Astrocyte of the cerebellum (primary cell): Measurements from ENCODE around the gene ORC3.

ENCODE experiments used
- DNase-seq: peaks from one replicate; pipeline ENCODE4 v3.0.0-alpha.2; 2011; ENCODE audit warnings: low read depth
- H3K4me3 ChIP-seq: 2 replicates; pipeline ENCODE4 v1.5.1; 2011; ENCODE audit warnings: mild to moderate bottlenecking, low read depth, low read length, moderate library complexity
- in situ Hi-C: cut with HindIII; loops from 2 replicates; pipeline ENCODE4 v1.10.0; 2017; ENCODE audit warnings: low sequenced_read_pairs
- TF ChIP-seq, protein P1 (sequence below): IDR thresholded peaks from 2 replicates; pipeline ENCODE4 v1.5.1; 2012; ENCODE audit warnings: low read length, low read depth, moderate library complexity, mild to moderate bottlenecking; ENCODE audit errors: missing control alignments

The ORC3 gene

DNA sequence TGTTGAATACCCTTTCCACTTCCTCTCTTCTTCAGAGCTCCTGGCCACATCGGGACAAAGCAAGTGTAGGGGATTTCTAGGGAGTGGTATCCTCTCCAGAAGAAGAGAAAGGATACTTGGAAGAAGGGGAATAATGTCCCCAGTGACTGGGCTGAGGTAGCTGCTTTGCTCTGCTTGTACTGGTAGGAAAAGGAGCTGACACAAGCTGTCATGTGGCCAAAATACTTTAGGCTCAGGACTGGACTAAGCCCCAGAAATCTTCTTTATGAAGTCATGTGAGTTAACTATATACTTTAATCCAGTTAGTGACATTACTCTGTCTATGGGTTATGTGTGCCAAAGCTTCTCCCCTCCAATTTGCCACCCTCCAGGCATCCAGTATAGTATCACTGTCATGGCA, 71.6 kb downstream of the ORC3 start:
- TF ChIP-seq, protein P1, sequence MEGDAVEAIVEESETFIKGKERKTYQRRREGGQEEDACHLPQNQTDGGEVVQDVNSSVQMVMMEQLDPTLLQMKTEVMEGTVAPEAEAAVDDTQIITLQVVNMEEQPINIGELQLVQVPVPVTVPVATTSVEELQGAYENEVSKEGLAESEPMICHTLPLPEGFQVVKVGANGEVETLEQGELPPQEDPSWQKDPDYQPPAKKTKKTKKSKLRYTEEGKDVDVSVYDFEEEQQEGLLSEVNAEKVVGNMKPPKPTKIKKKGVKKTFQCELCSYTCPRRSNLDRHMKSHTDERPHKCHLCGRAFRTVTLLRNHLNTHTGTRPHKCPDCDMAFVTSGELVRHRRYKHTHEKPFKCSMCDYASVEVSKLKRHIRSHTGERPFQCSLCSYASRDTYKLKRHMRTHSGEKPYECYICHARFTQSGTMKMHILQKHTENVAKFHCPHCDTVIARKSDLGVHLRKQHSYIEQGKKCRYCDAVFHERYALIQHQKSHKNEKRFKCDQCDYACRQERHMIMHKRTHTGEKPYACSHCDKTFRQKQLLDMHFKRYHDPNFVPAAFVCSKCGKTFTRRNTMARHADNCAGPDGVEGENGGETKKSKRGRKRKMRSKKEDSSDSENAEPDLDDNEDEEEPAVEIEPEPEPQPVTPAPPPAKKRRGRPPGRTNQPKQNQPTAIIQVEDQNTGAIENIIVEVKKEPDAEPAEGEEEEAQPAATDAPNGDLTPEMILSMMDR, result no peak
- in situ Hi-C loops, result loop anchor here (5.0 kb wide), 1 partner anchor 81 kb away; no protein-coding TSS in a partner anchor
- no peak for DNase-seq
- H3K4me3 ChIP-seq, result no peak overlapping the region

DNA sequence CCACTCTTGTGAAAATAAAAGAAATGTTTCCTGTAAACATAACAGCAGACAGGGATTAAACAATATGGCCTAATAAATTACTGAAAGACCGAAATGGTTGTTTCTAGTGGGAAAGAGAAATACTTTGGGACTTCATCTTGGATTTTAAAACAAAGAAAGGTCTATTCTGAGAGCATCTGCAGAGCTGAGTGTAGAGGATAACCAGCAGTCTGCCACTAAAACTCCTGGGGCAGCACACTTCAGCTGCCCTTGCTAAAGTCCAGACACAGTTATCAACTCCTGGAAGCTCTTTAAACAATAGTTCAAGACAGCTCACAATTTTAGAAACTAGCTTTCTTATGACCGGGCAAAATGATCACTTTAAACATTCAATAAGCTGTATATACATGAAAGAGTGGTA, 73.5 kb downstream of the ORC3 start:
- TF ChIP-seq, protein P1, result no peak

DNA sequence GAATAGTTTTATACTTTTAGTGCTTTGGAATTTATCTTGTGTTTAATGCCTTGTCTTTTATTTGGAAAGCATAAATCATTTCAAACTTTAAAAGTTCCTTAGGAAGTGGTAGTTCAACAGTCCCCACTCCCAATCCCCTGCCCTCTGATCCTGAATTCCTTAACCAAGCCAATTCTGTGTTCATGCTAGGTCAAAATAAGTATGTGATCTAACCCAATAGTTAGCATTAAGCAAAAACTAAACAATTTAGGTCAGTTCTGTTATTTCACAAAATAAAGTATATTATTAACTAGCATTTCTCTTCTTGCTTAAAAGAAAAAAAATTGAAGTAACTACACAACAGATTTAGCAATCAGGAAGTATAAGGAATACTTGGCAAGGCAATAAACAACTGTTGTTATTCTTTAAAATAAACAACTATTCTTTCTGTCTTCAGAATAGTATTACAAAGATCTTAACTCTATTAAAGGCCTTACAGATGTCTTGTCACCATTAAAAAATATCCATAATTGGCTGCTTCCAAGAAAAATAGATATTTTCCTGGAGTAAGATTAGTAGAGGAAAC, 75.1 kb downstream of the ORC3 start:
- H3K4me3 ChIP-seq, result no peak overlapping the region
- TF ChIP-seq, protein P1, result no peak
- in situ Hi-C loops, result loop anchor here (5.0 kb wide), 1 partner anchor 77 kb away; no protein-coding TSS in a partner anchor
- no peak for DNase-seq

More for the DNA sequence above, 73.5 kb downstream of the ORC3 start:
- no peak for DNase-seq
- in situ Hi-C loops, result loop anchor here (5.0 kb wide), 1 partner anchor 79 kb away; no protein-coding TSS in a partner anchor
- H3K4me3 ChIP-seq, result no peak overlapping the region

DNA sequence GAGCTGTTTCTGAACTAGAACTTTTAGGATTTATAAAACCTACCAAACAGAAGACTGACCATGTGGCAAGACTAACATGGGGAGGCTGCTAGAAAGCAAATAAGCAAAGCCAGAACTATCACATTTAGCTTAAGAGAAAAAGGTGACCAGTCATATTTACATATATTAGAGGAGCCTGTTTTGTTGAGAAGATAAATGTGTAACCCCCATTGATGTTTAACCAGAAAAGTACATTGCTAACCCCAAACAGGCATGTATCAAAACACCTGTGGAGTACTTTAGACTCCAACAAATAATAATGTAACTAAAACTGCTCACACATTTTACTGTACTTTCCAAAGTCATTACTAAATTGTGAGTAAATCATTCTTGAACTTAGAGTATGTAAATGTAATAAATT, 77.1 kb downstream of the ORC3 start:
- DNase-seq, result no peak
- no peak overlapping the region for H3K4me3 ChIP-seq
- in situ Hi-C loops, result no loop called here
- TF ChIP-seq, protein P1, result no peak

DNA sequence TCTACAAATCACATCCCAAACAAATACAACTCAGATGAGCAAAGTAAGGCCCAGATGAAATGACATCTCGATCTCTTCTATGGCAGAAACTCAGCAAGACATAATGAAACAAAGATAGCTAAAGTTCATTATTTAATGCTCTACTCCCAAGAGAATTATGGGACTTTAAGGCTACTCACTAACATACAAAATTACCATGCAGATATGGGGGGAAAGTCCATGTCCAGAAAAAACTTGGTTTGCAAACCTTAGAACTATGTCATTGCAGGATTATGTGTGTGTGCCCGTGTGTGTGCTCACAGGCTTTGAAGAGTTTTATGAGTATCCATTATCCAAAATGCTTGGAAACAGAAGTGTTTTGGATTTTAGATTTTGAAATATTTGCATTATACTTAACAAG, 78.1 kb downstream of the ORC3 start:
- in situ Hi-C loops, result no loop called here
- DNase-seq, result no peak
- TF ChIP-seq, protein P1, result no peak
- H3K4me3 ChIP-seq, result no peak overlapping the region

DNA sequence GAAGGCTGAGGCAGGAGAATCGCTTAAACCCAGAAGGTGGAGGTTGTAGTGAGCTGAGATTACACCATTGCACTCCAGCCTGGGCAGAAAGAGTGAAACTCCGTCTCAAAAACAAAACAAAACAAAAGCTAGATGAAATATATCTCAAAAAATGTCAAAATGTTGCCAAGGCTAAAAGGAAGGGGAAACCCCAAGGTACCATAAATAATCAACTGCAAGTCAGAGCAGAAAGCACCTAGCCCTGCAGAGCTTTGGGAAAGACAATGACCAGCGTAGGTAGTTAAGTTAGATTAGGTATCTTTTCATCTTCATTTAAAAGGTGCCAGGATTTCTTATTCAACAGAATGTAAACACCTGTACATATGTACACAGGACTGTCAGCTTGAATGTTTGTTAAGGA, 79.1 kb downstream of the ORC3 start:
- TF ChIP-seq, protein P1, result no peak
- no peak overlapping the region for H3K4me3 ChIP-seq
- DNase-seq, result no peak
- in situ Hi-C loops, result no loop called here

DNA sequence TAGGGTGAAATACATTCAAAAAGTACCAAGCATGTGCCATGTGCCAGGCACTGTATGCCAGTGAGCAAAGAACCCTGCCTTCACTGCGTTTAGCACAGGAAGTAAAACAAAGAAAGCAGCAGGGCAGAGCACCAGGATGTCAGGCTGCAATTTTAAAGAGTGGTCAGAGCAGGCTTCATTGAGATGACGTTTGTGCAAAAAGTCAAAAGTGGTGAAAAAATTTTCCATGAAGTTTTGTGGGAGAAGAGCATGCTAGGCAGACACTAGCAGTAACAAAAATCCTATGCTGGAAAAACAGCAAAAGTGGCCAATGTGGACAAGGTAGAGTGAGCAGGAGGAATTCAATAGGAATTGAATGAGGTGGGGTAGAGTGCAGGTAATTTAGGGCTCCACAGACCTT, 80.8 kb downstream of the ORC3 start:
- in situ Hi-C loops, result no loop called here
- TF ChIP-seq, protein P1, result no peak

More for the DNA sequence above, 80.8 kb downstream of the ORC3 start:
- H3K4me3 ChIP-seq, result no peak overlapping the region
- no peak for DNase-seq
